ENCODE data around the gene TUBGCP3. TPM values are rescaled to one million over a fixed set of nuclear protein-coding genes. Genes with fewer than 3 reads are reported as not detected.
"Not testable (repeated sequence)": the region's sequence is repeated elsewhere in the genome, so short reads cannot be mapped to it uniquely, and the experiment has no call there.

Gene TUBGCP3
- total RNA-seq, 3 donors from 2014 or later: 32.0 to 34.5 (median 32.1) TPM

- no peak for TF ChIP-seq POLR2A (IDR thresholded peaks at IDR 0.05)
- TF ChIP-seq, protein P1, sequence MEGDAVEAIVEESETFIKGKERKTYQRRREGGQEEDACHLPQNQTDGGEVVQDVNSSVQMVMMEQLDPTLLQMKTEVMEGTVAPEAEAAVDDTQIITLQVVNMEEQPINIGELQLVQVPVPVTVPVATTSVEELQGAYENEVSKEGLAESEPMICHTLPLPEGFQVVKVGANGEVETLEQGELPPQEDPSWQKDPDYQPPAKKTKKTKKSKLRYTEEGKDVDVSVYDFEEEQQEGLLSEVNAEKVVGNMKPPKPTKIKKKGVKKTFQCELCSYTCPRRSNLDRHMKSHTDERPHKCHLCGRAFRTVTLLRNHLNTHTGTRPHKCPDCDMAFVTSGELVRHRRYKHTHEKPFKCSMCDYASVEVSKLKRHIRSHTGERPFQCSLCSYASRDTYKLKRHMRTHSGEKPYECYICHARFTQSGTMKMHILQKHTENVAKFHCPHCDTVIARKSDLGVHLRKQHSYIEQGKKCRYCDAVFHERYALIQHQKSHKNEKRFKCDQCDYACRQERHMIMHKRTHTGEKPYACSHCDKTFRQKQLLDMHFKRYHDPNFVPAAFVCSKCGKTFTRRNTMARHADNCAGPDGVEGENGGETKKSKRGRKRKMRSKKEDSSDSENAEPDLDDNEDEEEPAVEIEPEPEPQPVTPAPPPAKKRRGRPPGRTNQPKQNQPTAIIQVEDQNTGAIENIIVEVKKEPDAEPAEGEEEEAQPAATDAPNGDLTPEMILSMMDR (IDR thresholded peaks at IDR 0.05): no peak
- no peak for TF ChIP-seq POLR2AphosphoS5 (IDR thresholded peaks at IDR 0.05)
- intact Hi-C loops (cut with DNase I; ENCODE audit: low total_unique reads): no loop called here
- no peak overlapping the region for H3K4me3 ChIP-seq
- no peak overlapping the region for H3K27ac ChIP-seq
- no peaks in the 10 kb centered on the region for H3K36me3 ChIP-seq
- no peaks in the 10 kb centered on the region for H3K9me3 ChIP-seq
- no peaks in the 10 kb centered on the region for H3K4me1 ChIP-seq
- no peak for DNase-seq (ENCODE audit: low spot score in 2 of 2)
- H3K27me3 ChIP-seq: no peaks in the 10 kb centered on the region
Observed at GRCh38 chr13:112496166-112496565, 91.8 kb downstream of the TUBGCP3 start.

DNA sequence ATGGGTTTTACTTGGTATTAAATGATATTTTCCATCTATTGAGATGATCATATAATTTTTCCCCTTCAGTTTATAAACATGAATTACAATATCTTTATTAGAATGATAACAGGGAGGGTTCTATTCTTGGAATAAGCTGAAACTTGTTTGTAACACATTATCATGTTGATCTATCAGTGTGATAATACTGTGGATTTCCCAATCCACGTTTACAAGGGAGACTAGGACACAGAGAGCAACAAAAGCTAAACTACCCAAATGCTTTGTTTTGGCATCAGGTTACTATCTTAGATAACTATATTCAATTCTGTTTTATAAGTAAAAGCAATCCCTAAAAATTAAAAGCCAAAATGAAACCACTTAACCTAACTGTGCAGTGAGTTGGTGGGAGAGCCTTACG lies 92.5 kb downstream of the TUBGCP3 start:
- Histone ChIP-seq H3K27ac (no peak overlapping the region), H3K4me1 (no peaks in the 10 kb centered on the region), H3K4me3 (no peak overlapping the region), H3K9me3 (no peaks in the 10 kb centered on the region), H3K27me3 (no peaks in the 10 kb centered on the region), H3K36me3 (no peaks in the 10 kb centered on the region)
- TF ChIP-seq, protein P1 (IDR thresholded peaks at IDR 0.05): no peak
- TF ChIP-seq POLR2A (IDR thresholded peaks at IDR 0.05) (no peak), POLR2AphosphoS5 (IDR thresholded peaks at IDR 0.05) (no peak)
- DNase-seq (ENCODE audit: low spot score in 2 of 2): no peak
- intact Hi-C loops (cut with DNase I; ENCODE audit: low total_unique reads): no loop called here

DNA sequence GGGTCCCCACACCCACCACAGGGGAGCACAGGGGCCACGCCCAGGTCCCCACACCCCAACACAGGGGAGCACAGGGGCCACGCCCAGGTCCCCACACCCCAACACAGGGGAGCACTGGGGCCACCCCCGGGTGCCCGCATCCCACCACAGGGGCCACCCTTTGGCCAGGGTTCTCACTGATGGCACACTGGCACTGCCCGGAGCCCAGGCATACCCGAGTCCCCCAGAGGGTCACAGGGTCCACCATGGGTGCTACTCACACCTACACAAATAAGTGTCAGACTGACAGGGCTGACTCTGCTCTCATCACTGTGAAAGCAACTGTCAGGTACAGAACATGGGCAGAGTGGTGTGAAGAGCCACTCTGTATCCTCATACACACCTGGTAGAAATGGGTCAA lies 98.8 kb downstream of the TUBGCP3 start:
- DNase-seq (ENCODE audit: low spot score in 2 of 2): no peak
- no peaks in the 10 kb centered on the region for H3K36me3 ChIP-seq
- intact Hi-C loops (cut with DNase I; ENCODE audit: low total_unique reads): no loop called here

DNA sequence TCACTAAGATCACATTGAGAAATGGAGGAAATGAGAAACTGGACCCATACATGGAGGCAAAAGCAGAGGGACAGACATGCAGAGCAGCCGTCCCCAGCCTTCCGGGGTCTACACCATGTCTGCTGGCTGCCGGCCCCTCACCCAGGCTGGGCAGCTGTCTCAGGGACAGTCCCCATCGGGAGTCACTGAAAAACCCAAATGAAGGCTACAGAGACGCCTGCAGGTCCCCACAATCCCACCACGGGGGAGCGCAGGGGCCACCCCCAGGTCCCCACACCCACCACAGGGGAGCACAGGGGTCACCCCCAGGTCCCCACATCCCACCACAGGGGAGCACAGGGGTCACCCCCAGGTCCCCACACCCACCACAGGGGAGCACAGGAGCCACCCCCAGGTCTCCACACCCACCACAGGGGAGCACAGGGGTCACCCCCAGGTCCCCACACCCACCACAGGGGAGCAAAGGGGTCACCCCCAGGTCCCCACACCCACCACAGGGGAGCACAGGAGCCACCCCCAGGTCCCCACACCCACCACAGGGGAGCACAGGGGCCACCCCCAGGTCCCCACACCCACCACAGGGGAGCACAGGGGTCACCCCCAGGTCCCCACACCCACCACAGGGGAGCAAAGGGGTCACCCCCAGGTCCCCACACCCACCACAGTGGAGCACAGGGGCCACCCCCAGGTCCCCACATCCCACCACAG lies 99.5 kb downstream of the TUBGCP3 start:
- intact Hi-C loops (cut with DNase I; ENCODE audit: low total_unique reads); H3K4me3 ChIP-seq; DNase-seq (ENCODE audit: low spot score in 2 of 2); H3K27me3 ChIP-seq; H3K27ac ChIP-seq; H3K36me3 ChIP-seq; H3K4me1 ChIP-seq; H3K9me3 ChIP-seq: not testable (repeated sequence)

More for the DNA sequence above, 98.8 kb downstream of the TUBGCP3 start:
- Histone ChIP-seq H3K4me3 (no peak overlapping the region), H3K4me1 (no peaks in the 10 kb centered on the region), H3K9me3 (no peaks in the 10 kb centered on the region), H3K27ac (no peak overlapping the region), H3K27me3 (no peaks in the 10 kb centered on the region)
- TF ChIP-seq POLR2AphosphoS5 (IDR thresholded peaks at IDR 0.05): no peak

- H3K9me3 ChIP-seq: no peaks in the 10 kb centered on the region
- TF ChIP-seq, protein P1 (IDR thresholded peaks at IDR 0.05): no peak
- TF ChIP-seq POLR2A (IDR thresholded peaks at IDR 0.05) (no peak), POLR2AphosphoS5 (IDR thresholded peaks at IDR 0.05) (no peak)
- H3K4me3 ChIP-seq: no peak overlapping the region
- intact Hi-C loops (cut with DNase I; ENCODE audit: low total_unique reads): no loop called here
- H3K36me3 ChIP-seq: no peaks in the 10 kb centered on the region
- no peaks in the 10 kb centered on the region for H3K4me1 ChIP-seq
- DNase-seq (ENCODE audit: low spot score in 2 of 2): no peak
- no peaks in the 10 kb centered on the region for H3K27me3 ChIP-seq
- H3K27ac ChIP-seq: no peak overlapping the region
Observed at GRCh38 chr13:112487127-112487517, 100.8 kb downstream of the TUBGCP3 start.

- TF ChIP-seq, protein P1 (IDR thresholded peaks at IDR 0.05): no peak
- TF ChIP-seq POLR2A (IDR thresholded peaks at IDR 0.05) (no peak), POLR2AphosphoS5 (IDR thresholded peaks at IDR 0.05) (no peak)
- Histone ChIP-seq H3K27me3 (no peaks in the 10 kb centered on the region), H3K9me3 (peaks cover 0 to 5% of the 10 kb centered on the region in 2 donors), H3K27ac (no peak overlapping the region), H3K36me3 (no peaks in the 10 kb centered on the region), H3K4me1 (no peaks in the 10 kb centered on the region), H3K4me3 (no peak overlapping the region)
- intact Hi-C loops (cut with DNase I; ENCODE audit: low total_unique reads): no loop called here
- no peak for DNase-seq (ENCODE audit: low spot score in 2 of 2)
Observed at GRCh38 chr13:112486386-112487126, 101.4 kb downstream of the TUBGCP3 start.

- intact Hi-C loops (cut with DNase I; ENCODE audit: low total_unique reads): not testable (repeated sequence)
Observed at GRCh38 chr13:112485814-112486213, 102.1 kb downstream of the TUBGCP3 start.

More at GRCh38 chr13:112485814-112486213, 102.1 kb downstream of the TUBGCP3 start:
- H3K36me3 ChIP-seq; H3K27me3 ChIP-seq; H3K4me1 ChIP-seq; H3K27ac ChIP-seq; H3K4me3 ChIP-seq; DNase-seq (ENCODE audit: low spot score in 2 of 2): not testable (repeated sequence)
- H3K9me3 ChIP-seq: peaks cover 0 to 13% of the 10 kb centered on the region in 2 donors
